GM08714 (cell line): ENCODE data around the gene TBX10.

Source experiments
- H3K4me3 ChIP-seq: fragments of 200-500 bp; sonication (Bioruptor generic); 2 replicates; pipeline ENCODE4 v1.5.1; 2014; ENCODE audit warnings: mild to moderate bottlenecking, low read length, inconsistent platforms
- ZNF274 ChIP-seq: IDR thresholded peaks from 2 replicates; pipeline ENCODE4 v1.6.1; 2012; ENCODE audit warnings: mild to moderate bottlenecking, low read depth, low read length

TBX10 gene

DNA sequence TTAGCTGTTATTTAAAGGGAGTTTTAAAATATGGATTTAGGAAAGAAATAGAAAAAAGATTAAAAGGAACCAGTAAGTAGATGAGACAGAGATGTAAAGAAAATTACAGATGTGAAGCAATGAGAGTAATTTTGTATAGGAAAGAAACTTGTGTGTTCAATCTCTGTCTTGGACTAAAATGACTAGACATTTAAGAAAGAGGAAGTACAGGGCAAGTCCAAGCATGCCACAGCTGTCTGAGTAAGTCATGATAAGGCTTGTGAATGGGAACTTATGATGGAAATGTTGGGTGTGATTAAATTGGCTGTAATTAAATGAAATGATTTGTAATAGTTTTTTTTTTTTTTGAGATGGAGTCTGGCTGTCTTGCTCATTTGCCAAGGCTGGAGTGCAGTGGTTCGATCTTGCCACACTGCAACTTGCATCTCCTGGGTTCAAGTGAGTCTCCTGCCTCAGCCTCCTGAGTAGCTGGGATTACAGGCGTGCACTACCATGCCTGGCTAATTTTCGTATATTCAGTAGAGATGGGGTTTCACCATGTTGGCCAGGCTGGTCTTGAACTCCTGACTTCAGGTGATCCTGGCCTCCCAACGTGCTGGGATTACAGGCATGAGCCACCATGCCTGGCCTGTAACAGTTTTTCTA is 16.8 kb upstream of the TBX10 start:
- no peak overlapping the region for H3K4me3 ChIP-seq
- no peak for TF ChIP-seq ZNF274

- H3K4me3 ChIP-seq = no peak overlapping the region
Observed at GRCh38 chr11:67654225-67654624, 14.7 kb upstream of the TBX10 start.

GRCh38 chr11:67652965-67653845 is 13.6 kb upstream of the TBX10 start:
- no peak for TF ChIP-seq ZNF274
- H3K4me3 ChIP-seq = no peak overlapping the region

More at GRCh38 chr11:67654225-67654624, 14.7 kb upstream of the TBX10 start:
- no peak for TF ChIP-seq ZNF274

- no peak for TF ChIP-seq ZNF274
- H3K4me3 ChIP-seq = no peak overlapping the region
Observed at GRCh38 chr11:67651976-67652781, 12.6 kb upstream of the TBX10 start.

DNA sequence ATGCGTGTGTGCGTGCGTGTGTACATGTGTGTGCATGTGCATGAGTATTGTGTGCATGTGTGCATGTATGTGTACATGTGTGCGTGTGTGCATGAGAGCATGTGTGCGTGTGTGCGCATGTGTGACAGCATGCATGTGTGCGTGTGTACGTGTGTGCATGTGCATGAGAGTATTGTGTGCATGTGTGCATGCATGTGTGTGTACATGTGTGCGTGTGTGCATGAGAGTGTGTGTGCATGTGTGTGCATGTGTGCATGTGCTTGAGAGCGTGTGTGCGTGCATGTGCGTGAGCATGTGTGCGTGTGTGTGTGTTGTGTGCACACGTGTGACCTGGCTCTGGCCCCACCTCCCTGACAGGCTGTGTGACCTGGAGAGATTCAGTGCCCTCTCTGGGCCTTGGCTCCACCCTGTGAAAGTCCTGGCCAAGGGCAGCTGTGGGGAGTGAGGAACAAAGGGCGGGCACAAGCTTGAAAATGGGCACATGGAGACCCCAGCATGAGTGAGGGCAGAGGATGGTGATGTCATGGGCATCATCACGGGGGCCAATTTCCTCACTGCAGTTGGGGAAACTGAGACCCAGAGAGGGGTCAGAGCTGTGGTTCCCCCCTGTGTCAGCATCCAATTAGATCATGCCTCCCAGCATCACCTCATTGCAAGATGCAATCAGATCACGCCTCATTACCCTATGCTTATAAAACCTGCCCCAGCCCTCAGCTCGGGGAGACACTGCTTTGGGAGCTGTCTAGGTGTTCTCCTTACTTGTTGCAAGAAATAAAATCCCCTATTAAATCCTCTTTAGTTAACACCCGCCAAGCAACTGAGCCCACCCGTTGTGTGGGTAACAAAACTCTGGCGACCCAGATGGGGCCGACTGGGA is 10.3 kb upstream of the TBX10 start:
- TF ChIP-seq ZNF274 = no peak
- no peak overlapping the region for H3K4me3 ChIP-seq

GRCh38 chr11:67648796-67649613 is 9.4 kb upstream of the TBX10 start:
- H3K4me3 ChIP-seq = no peak overlapping the region; the same call in 1 of the 2 replicates
- TF ChIP-seq ZNF274 = no peak

DNA sequence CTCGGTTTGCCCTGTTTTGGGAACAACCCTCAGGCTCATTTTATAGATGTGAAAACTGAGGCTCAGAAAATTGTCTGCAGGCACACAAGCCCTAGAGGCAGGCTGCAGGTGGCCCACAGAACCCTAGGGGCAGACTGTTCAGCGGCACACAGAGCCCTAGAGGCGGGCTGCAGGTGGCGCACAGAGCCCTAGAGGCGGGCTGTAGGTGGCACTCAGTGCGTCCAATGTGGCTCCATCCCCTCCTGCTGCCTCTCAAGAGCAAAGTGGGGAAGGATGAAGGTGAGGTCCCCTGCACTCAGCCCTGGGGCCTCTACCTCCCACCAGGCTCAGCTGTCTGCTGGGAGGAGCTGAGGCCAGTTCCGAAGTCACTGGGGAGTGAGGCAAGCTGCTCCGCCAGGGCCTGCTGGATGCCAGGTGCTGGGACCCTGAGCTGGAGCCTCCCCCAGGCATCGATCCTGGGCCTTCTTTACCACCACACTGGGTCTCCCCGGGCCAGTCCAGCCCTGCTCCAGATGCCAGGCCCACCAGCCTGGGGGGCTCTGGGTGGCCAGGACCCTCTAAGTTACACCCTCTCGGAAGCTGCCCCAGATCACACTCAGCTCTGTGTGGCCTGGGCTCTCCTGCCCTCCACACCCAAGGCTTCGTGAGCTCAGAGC is 8.7 kb upstream of the TBX10 start:
- H3K4me3 ChIP-seq = no peak overlapping the region
- no peak for TF ChIP-seq ZNF274

- H3K4me3 ChIP-seq = no peak overlapping the region
- no peak for TF ChIP-seq ZNF274
Observed at GRCh38 chr11:67647471-67647870, 7.9 kb upstream of the TBX10 start.

- H3K4me3 ChIP-seq = no peak overlapping the region
- TF ChIP-seq ZNF274 = no peak
Observed at GRCh38 chr11:67646535-67647336, 7.2 kb upstream of the TBX10 start.

- no peak for TF ChIP-seq ZNF274
- no peak overlapping the region for H3K4me3 ChIP-seq
Observed at GRCh38 chr11:67645521-67646461, 6.2 kb upstream of the TBX10 start.
